Activated CD4-positive, alpha-beta memory T cell treated with anti-CD3 and anti-CD28 coated beads for 36 hours (primary cell): ENCODE data around the gene ALAS1. TPM values are rescaled to one million over a fixed set of nuclear protein-coding genes. Genes with fewer than 3 reads are reported as not detected.
A peak's percentile ranks its signal among the peaks of the same experiment; 100 is the strongest.

Experiments
- CTCF ChIA-PET: fragments of 350-600 bp; sonication (Branson Sonifier 250); formaldehyde crosslinking; loops from one replicate; lab custom pipeline; 2021; ENCODE audit warnings: antibody characterized with exemption, inconsistent platforms; lab: Charles Lee
- POLR2A ChIA-PET: fragments of 350-600 bp; sonication (Branson Sonifier 250); formaldehyde crosslinking; loops from one replicate; lab custom pipeline; 2021; ENCODE audit warnings: antibody characterized with exemption; lab: Charles Lee
- DNase-seq: peaks from one replicate; pipeline ENCODE4 v3.0.0-alpha.2; 2020
- H3K27ac Mint-ChIP-seq: one replicate; pipeline ENCODE4 v1.8.0; 2021; ENCODE audit warnings: mixed read lengths
- H3K27me3 Mint-ChIP-seq: one replicate; pipeline ENCODE4 v1.8.0; 2021; ENCODE audit warnings: mixed read lengths
- H3K36me3 Mint-ChIP-seq: one replicate; pipeline ENCODE4 v1.8.0; 2021; ENCODE audit warnings: mixed read lengths
- H3K4me1 Mint-ChIP-seq: one replicate; pipeline ENCODE4 v1.8.0; 2021; ENCODE audit warnings: low read depth, mixed read lengths
- H3K4me3 Mint-ChIP-seq: one replicate; pipeline ENCODE4 v1.8.0; 2021; ENCODE audit warnings: mild to moderate bottlenecking, mixed read lengths
- H3K9me3 Mint-ChIP-seq: one replicate; pipeline ENCODE4 v1.8.0; 2021; ENCODE audit warnings: mixed read lengths
- intact Hi-C: fragments of 100-400 bp; cut with micrococcal nuclease; formaldehyde crosslinking; loops from one replicate; pipeline ENCODE4 v1.15.1; 2023
- total RNA-seq, 2 experiments: library from RNA; stranded (reverse); gene quantifications; one replicate each; pipeline ENCODE4 v1.2.3, GENCODE V29; 2021

The ALAS1 gene
- total RNA-seq, 2 experiments from 2014 or later, result 64.4 to 64.5 TPM

DNA sequence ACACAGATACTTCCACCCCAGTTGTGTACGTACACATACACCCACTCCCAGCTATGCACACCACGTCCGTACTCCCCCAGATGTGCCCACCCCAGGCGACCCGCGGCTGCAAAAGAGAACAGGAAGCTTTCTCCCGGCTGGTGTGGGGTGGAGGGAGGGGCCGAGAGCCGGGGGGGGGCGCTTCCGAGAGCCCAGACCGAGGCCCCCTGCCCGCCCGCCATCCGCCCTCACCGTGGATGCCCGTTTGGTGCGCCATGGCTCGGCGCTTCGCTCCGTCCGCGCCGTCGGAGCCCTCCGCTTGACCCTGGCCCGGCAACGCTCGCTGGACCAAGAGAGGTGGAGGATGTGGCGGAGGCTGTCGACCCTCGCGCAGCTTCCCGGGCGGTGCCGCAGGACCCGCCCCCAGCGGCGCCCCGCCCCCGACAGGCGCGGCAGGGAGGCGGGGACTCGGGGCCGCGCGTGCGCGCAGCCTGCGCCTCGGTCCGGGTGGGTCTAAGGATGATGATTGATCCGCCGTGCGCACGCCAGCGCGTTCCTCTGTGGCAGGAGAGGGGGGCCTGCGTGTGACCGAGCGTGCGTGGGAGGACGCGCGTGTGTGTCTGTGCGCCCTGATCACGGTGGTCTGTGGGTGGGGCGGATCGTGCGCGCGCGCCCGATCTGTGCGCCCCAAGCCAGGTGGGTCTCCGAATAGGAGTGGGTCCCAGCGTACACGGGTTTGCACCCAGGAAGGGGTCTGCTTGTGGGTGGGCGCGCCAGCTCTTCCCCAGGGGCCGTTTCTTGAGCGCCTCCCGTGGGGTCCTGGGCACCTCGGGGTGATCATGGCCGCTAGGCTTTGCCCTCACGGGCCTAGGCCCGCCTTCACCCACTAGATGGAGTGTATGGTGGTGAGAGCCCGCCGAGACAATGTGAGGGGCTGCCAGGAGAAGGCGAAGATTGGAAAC is 41.1 kb downstream of the ALAS1 start, which contains the start of gene TWF2:
TSS of gene TWF2 (minus strand) at position 398 of the 941 bp plus-strand sequence. CDS start at position 256, 142 bp downstream.
- peaks cover 5% of the 10 kb centered on the region for H3K9me3 Mint-ChIP-seq
- POLR2A ChIA-PET, result interaction anchor here (0.8 to 8.7 kb wide), 9 partner anchors 11 to 49 kb away, joined by 3 to 87 read pairs (median 6); partner anchors contain the start of genes GLYCTK and WDR82
- intact Hi-C loops, result loop anchor here (1.0 kb wide), 1 partner anchor 182 kb away; no protein-coding TSS in a partner anchor
- DNase-seq, result peak; percentile 90
- H3K27ac Mint-ChIP-seq, result peak within 1 kb of the TSS; percentile 97
- CTCF ChIA-PET, result interaction anchor here (0.6 to 11.6 kb wide), 9 partner anchors 9 to 872 kb away, joined by 3 to 148 read pairs (median 6); partner anchors contain the start of genes GLYCTK and WDR82
- H3K4me3 Mint-ChIP-seq, result peak within 1 kb of the TSS; percentile 99
- H3K36me3 Mint-ChIP-seq, result peaks cover 33% of the 10 kb centered on the region
- peaks cover 70% of the 10 kb centered on the region for H3K4me1 Mint-ChIP-seq
- no peaks in the 10 kb centered on the region for H3K27me3 Mint-ChIP-seq

DNA sequence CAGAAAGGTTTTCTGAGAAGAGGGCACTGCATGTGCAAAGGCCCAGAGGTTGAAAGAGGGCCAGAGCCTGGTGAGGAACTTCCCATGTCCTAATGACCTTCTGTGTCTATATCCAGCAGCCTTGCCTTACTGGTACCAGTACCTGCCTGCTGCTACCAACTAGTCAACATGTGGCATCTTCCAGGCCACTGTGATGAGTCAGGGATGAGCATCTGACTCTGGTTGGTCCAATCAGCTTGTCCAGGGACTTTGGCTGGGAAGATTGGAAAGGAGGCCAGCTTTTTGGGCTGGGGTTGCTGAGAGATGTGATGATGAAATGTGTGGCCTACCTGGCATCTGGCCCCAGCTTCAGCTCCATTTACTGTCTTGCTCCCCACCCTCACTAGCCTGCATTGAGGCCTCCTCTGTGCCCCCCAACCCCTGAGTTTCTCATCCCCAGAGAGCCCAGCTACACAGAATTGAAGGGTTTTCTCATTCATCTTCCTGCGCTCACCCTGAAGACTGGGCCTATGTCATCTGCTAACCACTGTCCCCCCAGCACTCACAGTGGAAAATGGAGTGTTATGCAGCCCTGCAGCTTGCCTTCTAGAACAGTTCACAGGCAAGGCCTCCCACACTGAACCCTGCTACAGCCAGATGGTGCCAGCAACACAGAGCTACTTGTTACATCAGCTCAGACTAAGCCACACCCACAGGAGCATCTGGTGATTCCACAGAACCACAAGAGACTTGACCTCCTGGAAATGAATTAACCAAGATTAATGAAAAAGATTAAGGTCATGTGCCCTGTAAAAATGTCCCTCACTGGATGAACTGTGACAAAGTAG is 42.3 kb downstream of the ALAS1 start:
- Mint-ChIP-seq H3K36me3 (peaks cover 34% of the 10 kb centered on the region), H3K4me3 (peak overlapping the region; percentile 99), H3K9me3 (peaks cover 5% of the 10 kb centered on the region), H3K27ac (peak overlapping the region; percentile 97), H3K4me1 (peaks cover 77% of the 10 kb centered on the region), H3K27me3 (no peaks in the 10 kb centered on the region)
- DNase-seq, result peak; percentile 83
- POLR2A ChIA-PET, result interaction anchor here (0.7 to 8.7 kb wide), 11 partner anchors 9 to 49 kb away, joined by 3 to 128 read pairs (median 6); partner anchors contain the start of genes GLYCTK and WDR82
- intact Hi-C loops, result loop anchor here (1.0 kb wide), 4 partner anchors 20 to 86 kb away; partner anchors contain the start of genes POC1A and WDR82
- CTCF ChIA-PET, result interaction anchor here (0.6 to 11.6 kb wide), 12 partner anchors 8 to 266 kb away, joined by 3 to 148 read pairs (median 4); partner anchors contain the start of genes ABHD14B and WDR82

DNA sequence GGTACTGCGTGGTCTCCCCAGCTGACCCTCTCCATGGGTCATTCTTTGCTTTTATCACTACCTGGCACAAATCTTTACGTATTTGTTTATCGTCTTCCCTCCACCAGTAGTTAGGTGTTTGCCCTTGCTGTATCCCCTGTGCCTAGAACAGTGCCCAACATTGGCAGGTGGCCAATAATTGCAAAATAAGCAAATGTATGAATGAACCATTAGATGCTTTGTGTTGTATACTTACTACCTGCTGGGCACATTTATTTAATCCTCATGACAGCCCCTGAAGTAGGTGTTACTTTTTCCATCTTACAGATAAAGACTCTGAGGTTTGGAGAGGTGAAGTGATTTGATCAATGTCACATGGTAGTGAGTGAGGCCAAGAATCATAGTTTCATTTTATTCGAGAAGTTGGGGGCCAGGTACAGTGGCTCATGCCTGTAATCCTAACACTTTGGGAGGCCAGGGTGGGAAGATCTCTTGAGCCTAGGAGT is 43.0 kb downstream of the ALAS1 start:
- CTCF ChIA-PET, result interaction anchor here (0.9 to 11.6 kb wide), 11 partner anchors 9 to 267 kb away, joined by 3 to 148 read pairs (median 5); partner anchors contain the start of genes ABHD14B and WDR82
- H3K4me1 Mint-ChIP-seq, result peaks cover 72% of the 10 kb centered on the region
- intact Hi-C loops, result loop anchor here (1.0 kb wide), 5 partner anchors 12 to 87 kb away; partner anchors contain the start of genes POC1A and WDR82

DNA sequence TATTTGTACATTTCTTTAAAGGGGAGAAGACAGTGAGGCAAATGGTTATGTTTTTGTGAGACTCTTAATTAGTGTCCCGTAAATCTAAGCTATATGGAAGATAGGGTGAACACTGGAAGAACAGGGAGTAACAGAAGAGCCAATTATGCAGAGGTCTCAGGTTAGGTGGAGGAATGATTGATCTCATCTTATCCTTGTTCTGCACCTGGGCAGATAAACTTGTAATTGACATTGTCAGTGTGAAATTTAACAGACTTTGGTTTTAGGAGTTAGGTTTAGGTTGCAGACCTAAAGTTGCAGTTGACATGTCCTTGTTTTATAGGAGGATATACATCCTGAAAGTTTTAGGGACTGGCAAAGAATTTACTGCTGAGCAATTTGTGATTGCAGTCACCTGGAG is 44.1 kb downstream of the ALAS1 start:
- peaks cover 38% of the 10 kb centered on the region for H3K36me3 Mint-ChIP-seq
- H3K4me3 Mint-ChIP-seq, result peak overlapping the region; percentile 9

More for the DNA sequence above, 43.0 kb downstream of the ALAS1 start:
- no peaks in the 10 kb centered on the region for H3K27me3 Mint-ChIP-seq
- POLR2A ChIA-PET, result interaction anchor here (0.7 to 8.7 kb wide), 9 partner anchors 8 to 218 kb away, joined by 3 to 128 read pairs (median 7); partner anchors contain the start of genes GLYCTK and WDR82
- H3K36me3 Mint-ChIP-seq, result peaks cover 31% of the 10 kb centered on the region
- peaks cover 5% of the 10 kb centered on the region for H3K9me3 Mint-ChIP-seq
- peak overlapping the region; percentile 97 for H3K27ac Mint-ChIP-seq
- H3K4me3 Mint-ChIP-seq, result peak overlapping the region; percentile 99
- no peak for DNase-seq

DNA sequence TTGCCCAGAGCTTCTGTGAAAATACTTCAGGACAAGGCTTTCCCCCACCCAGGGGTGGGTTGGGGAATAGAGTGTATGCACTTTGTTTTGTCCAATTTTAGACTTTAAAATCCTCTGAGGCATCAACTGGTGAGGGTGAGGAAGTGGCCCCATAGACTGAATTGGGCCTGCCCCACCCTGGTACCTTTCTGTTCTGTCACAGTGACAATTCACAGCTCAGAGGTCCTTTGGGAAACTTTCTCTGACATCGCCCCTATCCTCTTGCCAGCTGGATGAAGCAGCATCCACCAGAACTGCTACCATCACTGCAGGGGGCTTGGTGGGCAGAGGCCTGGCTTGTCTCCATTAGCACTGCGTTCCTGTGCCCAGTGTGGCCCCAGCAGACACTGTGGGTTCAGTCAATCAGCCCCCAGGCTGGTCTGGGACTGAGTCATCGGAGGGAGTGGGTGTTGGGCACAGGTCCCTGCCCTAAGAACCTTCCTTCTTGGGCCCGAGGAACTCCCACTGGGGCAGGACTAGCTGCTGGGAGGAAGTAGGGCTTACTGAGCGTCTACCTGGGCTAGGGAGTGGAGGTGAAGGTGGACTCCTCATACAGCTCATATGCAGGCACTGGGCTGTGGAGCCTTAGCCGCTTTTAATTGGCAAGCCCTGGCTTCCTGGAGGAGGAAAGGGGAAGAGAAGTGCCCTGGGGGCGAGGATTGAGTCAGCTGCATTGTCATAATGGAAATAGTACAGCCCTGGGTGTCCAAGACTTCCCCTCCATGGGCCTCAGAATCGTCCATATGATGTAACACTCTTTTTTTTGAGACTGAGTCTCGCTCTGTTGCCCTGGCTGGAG is 46.0 kb downstream of the ALAS1 start:
- Mint-ChIP-seq H3K4me1 (peaks cover 72% of the 10 kb centered on the region), H3K4me3 (peak overlapping the region; percentile 75), H3K27ac (peak overlapping the region; percentile 91), H3K36me3 (peaks cover 50% of the 10 kb centered on the region), H3K27me3 (no peaks in the 10 kb centered on the region), H3K9me3 (peaks cover 5% of the 10 kb centered on the region)
- intact Hi-C loops, result no loop called here
- ChIA-PET CTCF (interaction anchor here (0.9 to 11.6 kb wide), 8 partner anchors 8 to 95 kb away, joined by 3 to 148 read pairs (median 4); partner anchors contain the start of genes GLYCTK and WDR82), POLR2A (interaction anchor here (1.1 to 8.7 kb wide), 6 partner anchors 8 to 44 kb away, joined by 3 to 128 read pairs (median 8); partner anchors contain the start of genes GLYCTK, TLR9 and WDR82)
- peak; percentile 84 for DNase-seq

More for the DNA sequence above, 44.1 kb downstream of the ALAS1 start:
- POLR2A ChIA-PET, result interaction anchor here (0.7 to 8.7 kb wide), 6 partner anchors 10 to 45 kb away, joined by 3 to 128 read pairs (median 8); partner anchors contain the start of genes GLYCTK, TLR9 and WDR82
- peak overlapping the region; percentile 79 for H3K27ac Mint-ChIP-seq
- peaks cover 5% of the 10 kb centered on the region for H3K9me3 Mint-ChIP-seq
- CTCF ChIA-PET, result interaction anchor here (0.8 to 11.6 kb wide), 3 partner anchors 10 to 37 kb away, joined by 4 to 148 read pairs (median 16); partner anchors contain the start of gene WDR82
- intact Hi-C loops, result no loop called here
- H3K4me1 Mint-ChIP-seq, result peaks cover 66% of the 10 kb centered on the region
- DNase-seq, result no peak
- no peaks in the 10 kb centered on the region for H3K27me3 Mint-ChIP-seq

DNA sequence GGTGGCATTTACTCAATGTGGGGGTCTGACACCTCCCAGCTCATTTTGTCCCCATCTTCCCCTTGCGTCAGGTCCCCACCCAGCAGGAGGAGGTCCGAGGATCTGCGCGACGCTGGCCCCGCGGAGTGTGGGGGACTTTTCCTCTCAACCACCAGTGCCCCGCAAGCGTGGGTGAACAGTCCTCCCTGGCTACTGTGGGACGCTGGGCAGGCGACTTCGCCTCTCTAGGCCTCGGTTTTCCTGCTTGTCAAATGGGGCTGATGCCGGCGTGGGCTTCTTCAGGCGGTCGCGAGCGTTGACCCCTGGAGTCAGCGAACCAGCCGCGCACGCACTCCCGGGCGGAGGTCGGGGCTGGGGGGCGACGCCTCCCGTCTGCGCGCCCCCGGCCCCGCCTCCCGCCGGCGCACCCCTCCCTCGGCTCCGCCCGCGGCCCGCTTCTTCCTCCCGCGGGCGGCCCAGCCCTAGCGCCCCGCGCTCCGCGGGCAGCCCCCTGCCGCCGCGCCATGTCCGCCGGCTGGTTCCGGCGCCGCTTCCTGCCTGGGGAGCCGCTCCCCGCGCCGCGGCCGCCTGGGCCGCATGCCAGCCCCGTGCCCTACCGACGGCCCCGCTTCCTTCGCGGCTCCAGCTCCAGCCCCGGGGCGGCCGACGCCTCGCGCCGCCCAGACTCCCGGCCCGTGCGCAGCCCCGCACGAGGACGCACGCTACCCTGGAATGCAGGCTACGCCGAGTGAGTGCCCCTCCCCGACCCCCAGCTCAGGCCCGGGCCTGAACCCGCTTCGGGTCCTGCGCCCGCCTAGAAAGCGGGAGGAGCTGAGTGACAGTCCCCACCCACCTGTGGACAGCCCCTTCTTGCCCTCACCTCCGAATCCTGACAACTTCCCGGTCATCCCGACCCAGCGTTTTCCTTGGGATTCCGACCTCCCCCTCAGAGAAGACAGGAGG is 47.6 kb downstream of the ALAS1 start, which contains the start of gene PPM1M:
TSS of gene PPM1M (plus strand) at position 438 of the 942 bp plus-strand sequence. CDS start at position 504, 66 bp downstream.
- Mint-ChIP-seq H3K4me3 (peak within 1 kb of the TSS; percentile 95), H3K4me1 (peaks cover 80% of the 10 kb centered on the region), H3K27ac (peak within 1 kb of the TSS; percentile 94), H3K9me3 (peaks cover 5% of the 10 kb centered on the region), H3K27me3 (no peaks in the 10 kb centered on the region), H3K36me3 (peaks cover 52% of the 10 kb centered on the region)
- peak; percentile 64 for DNase-seq
- POLR2A ChIA-PET, result interaction anchor here (0.8 to 8.7 kb wide), 11 partner anchors 7 to 33 kb away, joined by 3 to 128 read pairs (median 4); partner anchors contain the start of genes TLR9 and WDR82
- CTCF ChIA-PET, result interaction anchor here (1.2 to 11.6 kb wide), 7 partner anchors 14 to 93 kb away, joined by 6 to 148 read pairs (median 8); partner anchors contain the start of gene WDR82
- intact Hi-C loops, result no loop called here

DNA sequence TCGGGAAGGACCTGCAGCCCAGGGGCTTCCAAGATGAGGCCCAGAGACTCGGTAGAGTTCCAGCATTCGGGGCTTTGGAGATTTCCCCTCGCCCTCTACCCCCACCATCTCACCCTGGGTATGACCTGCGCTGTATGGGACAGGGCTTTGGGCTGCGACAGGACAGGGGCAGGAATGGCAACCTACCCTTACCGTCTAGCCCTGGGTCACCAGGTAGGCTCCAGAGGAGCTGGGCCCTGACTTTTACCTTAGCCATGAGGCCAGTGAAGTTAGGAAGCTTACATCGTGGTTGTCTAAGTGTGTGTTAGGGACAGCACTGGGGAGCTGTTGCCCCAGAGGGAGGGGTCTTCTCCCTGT is 48.3 kb downstream of the ALAS1 start:
- peaks cover 48% of the 10 kb centered on the region for H3K36me3 Mint-ChIP-seq
- peaks cover 5% of the 10 kb centered on the region for H3K9me3 Mint-ChIP-seq
- peak overlapping the region; percentile 95 for H3K4me3 Mint-ChIP-seq
- H3K27ac Mint-ChIP-seq, result peak overlapping the region; percentile 94
- POLR2A ChIA-PET, result interaction anchor here (0.8 to 7.8 kb wide), 8 partner anchors 8 to 32 kb away, joined by 3 to 128 read pairs (median 4); partner anchors contain the start of gene WDR82
- H3K4me1 Mint-ChIP-seq, result peaks cover 76% of the 10 kb centered on the region
- CTCF ChIA-PET, result interaction anchor here (0.5 to 1.9 kb wide), 7 partner anchors 15 to 152 kb away, joined by 3 to 13 read pairs (median 7); partner anchors contain the start of gene WDR82
- no peaks in the 10 kb centered on the region for H3K27me3 Mint-ChIP-seq
- intact Hi-C loops, result no loop called here
- no peak for DNase-seq

DNA sequence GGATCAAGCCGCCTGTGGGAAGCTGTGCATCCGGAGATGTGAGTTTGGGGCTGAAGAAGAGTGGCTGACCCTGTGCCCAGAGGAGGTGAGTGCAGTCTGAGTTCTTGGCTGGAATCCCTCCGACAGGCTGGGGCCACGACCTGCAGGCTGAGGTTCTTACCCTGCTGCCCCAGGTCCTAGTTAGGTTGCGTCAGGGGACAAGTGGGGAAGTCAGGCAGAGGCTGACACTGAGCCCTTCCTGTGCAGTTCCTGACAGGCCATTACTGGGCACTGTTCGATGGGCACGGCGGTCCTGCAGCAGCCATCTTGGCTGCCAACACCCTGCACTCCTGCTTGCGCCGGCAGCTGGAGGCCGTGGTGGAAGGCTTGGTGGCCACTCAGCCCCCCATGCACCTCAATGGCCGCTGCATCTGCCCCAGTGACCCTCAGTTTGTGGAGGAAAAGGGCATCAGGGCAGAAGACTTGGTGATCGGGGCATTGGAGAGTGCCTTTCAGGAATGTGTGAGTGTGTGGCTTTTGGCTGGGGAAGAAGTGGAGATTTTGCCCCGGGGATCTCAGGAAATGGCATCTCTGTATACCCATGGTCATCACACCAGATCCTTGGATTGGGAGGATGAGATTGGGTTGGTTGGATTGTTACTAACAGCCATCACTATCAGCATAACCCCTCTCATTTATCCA is 48.9 kb downstream of the ALAS1 start:
- peaks cover 50% of the 10 kb centered on the region for H3K36me3 Mint-ChIP-seq
- H3K9me3 Mint-ChIP-seq, result peaks cover 5% of the 10 kb centered on the region
- H3K27ac Mint-ChIP-seq, result peak overlapping the region; percentile 94
- H3K4me3 Mint-ChIP-seq, result peak overlapping the region; percentile 95
- intact Hi-C loops, result no loop called here
- H3K27me3 Mint-ChIP-seq, result no peaks in the 10 kb centered on the region
- DNase-seq, result peak; percentile 48
- ChIA-PET CTCF (interaction anchor here (0.5 to 1.9 kb wide), 5 partner anchors 15 to 152 kb away, joined by 3 to 13 read pairs (median 8); partner anchors contain the start of gene WDR82), POLR2A (interaction anchor here (1.0 to 7.8 kb wide), 6 partner anchors 9 to 31 kb away, joined by 3 to 128 read pairs (median 4); partner anchors contain the start of gene WDR82)
- peaks cover 74% of the 10 kb centered on the region for H3K4me1 Mint-ChIP-seq
